Kidney (tissue), 14 donors: ENCODE results near the gene GALK2. TPM values are rescaled to one million over a fixed set of nuclear protein-coding genes. Genes with fewer than 3 reads are reported as not detected.

ENCODE experiments used
- DNase-seq, 5 donors: peaks; one replicate each; pipeline ENCODE4 v3.0.0-alpha.2; 2013 to 2020
- FAIRE-seq: peaks from 2 replicates; lab custom pipeline; 2012; peaks lifted over from hg19 to GRCh38; lab: Jason Lieb, UNC
- H3K27ac ChIP-seq, 2 donors: one replicate each; pipeline ENCODE4 v1.7.0; 2013; ENCODE audit warnings: low read depth in 2 of 2, low read length in 2 of 2, inconsistent platforms in 1 of 2
- H3K27me3 ChIP-seq: one replicate; pipeline ENCODE4 v1.7.1; 2013; ENCODE audit warnings: low read length, inconsistent platforms; ENCODE audit not compliant: control insufficient read depth, insufficient read depth
- H3K36me3 ChIP-seq, 3 donors: one replicate each; pipeline versions ENCODE4 v1.7.0 to v1.7.1; 2013; ENCODE audit warnings: low read length in 3 of 3, control low read depth in 1 of 3, inconsistent platforms in 1 of 3; ENCODE audit not compliant: insufficient read depth in 3 of 3, control insufficient read depth in 2 of 3
- H3K4me1 ChIP-seq, 3 donors: one replicate each; pipeline versions ENCODE4 v1.7.0 to v1.7.1; 2013; ENCODE audit warnings: low read length in 3 of 3, inconsistent platforms in 1 of 3, low read depth in 1 of 3; ENCODE audit not compliant: control insufficient read depth in 2 of 3, insufficient read depth in 2 of 3
- H3K4me3 ChIP-seq, 3 donors: one replicate each; pipeline versions ENCODE4 v1.7.0 to v1.8.1; 2013; ENCODE audit warnings: low read length in 3 of 3, control low read depth in 1 of 3, inconsistent platforms in 1 of 3
- H3K9ac ChIP-seq, 3 donors: one replicate each; pipeline versions ENCODE4 v1.7.0 to v1.7.1; 2013; ENCODE audit warnings: low read length in 3 of 3, control low read depth in 1 of 3, inconsistent platforms in 1 of 3
- H3K9me3 ChIP-seq, 3 donors: one replicate each; pipeline versions ENCODE4 v1.7.0 to v1.7.1; 2013; ENCODE audit warnings: low read length in 3 of 3, control low read depth in 1 of 3, inconsistent platforms in 1 of 3; ENCODE audit not compliant: control insufficient read depth in 2 of 3, insufficient read depth in 1 of 3
- CTCF ChIP-seq: IDR thresholded peaks from 3 replicates; pipeline ENCODE4 v1.5.1; 2012; ENCODE audit warnings: mild to moderate bottlenecking, moderate library complexity, borderline replicate concordance; ENCODE audit not compliant: insufficient read depth; ENCODE audit errors: extremely low read depth
- intact Hi-C: fragments of 100-400 bp; cut with DNase I; formaldehyde crosslinking; loops from one replicate; pipeline ENCODE4 v1.11.1; 2022
- polyA plus RNA-seq: library from polyadenylated mRNA; stranded (reverse); fragments of 350-450 nt; fragmentation: Illumina TruSeq; extraction: RNeasy Lipid Tissue Mini Kit (QIAGEN cat#74804); gene quantifications from one replicate; pipeline ENCODE4 v1.2.3, GENCODE V29; 2014; ENCODE audit warnings: low read depth, low replicate concordance; ENCODE audit not compliant: insufficient read depth
- total RNA-seq: library from RNA; stranded (reverse); fragmentation: NEBNext Ultra II Directional; extraction: Animal tissue kit (Norgen Biotek cat#: 25700); gene quantifications from one replicate; pipeline ENCODE4 v1.2.1, GENCODE V29; 2021
- donor health status: control.
- donor health status: control.
- donor health status: control.
- donor health status: control.
- donor health status: control.
- donor health status: DM: yes; HTN: yes; CAD: no.
- donor health status: Normal renal cell carcinoma (clear cell type).

Gene GALK2
- total and polyA plus RNA-seq, 2 donors from 2014 or later: 36.4 to 40.6 TPM

GRCh38 chr15:49148727-49149126 lies 21.3 kb upstream of the GALK2 start:
- FAIRE-seq (no peak), DNase-seq (no peak)
- Histone ChIP-seq H3K36me3 (peaks cover 0 to 6% (median 0%) of the 10 kb centered on the region in 3 donors), H3K4me3 (no peak overlapping the region), H3K27me3 (no peaks in the 10 kb centered on the region), H3K4me1 (peaks cover 0 to 7% (median 0%) of the 10 kb centered on the region in 3 donors), H3K9me3 (no peaks in the 10 kb centered on the region), H3K27ac (no peak overlapping the region), H3K9ac (no peak overlapping the region)
- TF ChIP-seq CTCF: no peak
- intact Hi-C loops: no loop called here

GRCh38 chr15:49151831-49152230 lies 18.2 kb upstream of the GALK2 start:
- DNase-seq (no peak), FAIRE-seq (no peak)
- Histone ChIP-seq H3K9ac (no peak overlapping the region), H3K27ac (no peak overlapping the region), H3K4me1 (peaks cover 0 to 10% (median 0%) of the 10 kb centered on the region in 3 donors), H3K4me3 (no peak overlapping the region), H3K36me3 (peaks cover 0 to 2% (median 0%) of the 10 kb centered on the region in 3 donors), H3K27me3 (no peaks in the 10 kb centered on the region), H3K9me3 (no peaks in the 10 kb centered on the region)
- intact Hi-C loops: no loop called here
- TF ChIP-seq CTCF: no peak

- no peak overlapping the region for H3K4me3 ChIP-seq
- intact Hi-C loops: no loop called here
- no peaks in the 10 kb centered on the region for H3K9me3 ChIP-seq
- TF ChIP-seq CTCF: no peak
- FAIRE-seq: no peak
- no peak overlapping the region for H3K9ac ChIP-seq
- DNase-seq: no peak
- no peak overlapping the region for H3K27ac ChIP-seq
- H3K36me3 ChIP-seq: peaks cover 0 to 2% (median 0%) of the 10 kb centered on the region in 3 donors
- H3K4me1 ChIP-seq: peaks cover 0 to 10% (median 0%) of the 10 kb centered on the region in 3 donors
- H3K27me3 ChIP-seq: no peaks in the 10 kb centered on the region
Measured at GRCh38 chr15:49152552-49153312, 17.3 kb upstream of the GALK2 start.
